K562 (cell line): ENCODE results near the gene EHBP1.

Experiments
- CBX2 ChIP-seq: fragments of 200-600 bp; sonication (generic); IDR thresholded peaks from one replicate; pipeline ENCODE4 v1.6.1; 2012; ENCODE audit warnings: mild to moderate bottlenecking, low read length, inconsistent platforms; ENCODE audit not compliant: insufficient read depth, poor library complexity, severe bottlenecking
- DPF2 ChIP-seq: fragments of 450-650 bp; IDR thresholded peaks from 2 replicates; pipeline ENCODE4 v1.6.1; 2016
- ELF1 ChIP-seq: fragments of 200-800 bp; sonication (Bioruptor generic); IDR thresholded peaks from 2 replicates; pipeline ENCODE4 v1.6.1; 2016; ENCODE audit warnings: missing genetic modification characterization, missing compliant biosample characterization
- POLR2A ChIP-seq: fragments of 450-650 bp; conservative IDR thresholded peaks from 2 replicates; pipeline ENCODE4 v1.6.1; 2016
- RNF2 ChIP-seq: sonication (generic); IDR thresholded peaks from 2 replicates; pipeline ENCODE4 v1.6.1; 2016
- XRCC4 ChIP-seq: IDR thresholded peaks from one replicate; pipeline ENCODE4 v1.6.1; 2011; ENCODE audit not compliant: insufficient read depth, insufficient read length; ENCODE audit errors: extremely low read depth
- TF ChIP-seq, protein P1 (sequence below): fragments of 250-450 bp; sonication (Bioruptor Pico); IDR thresholded peaks from 2 replicates; pipeline ENCODE4 v1.8.0; 2021; ENCODE audit warnings: mild to moderate bottlenecking, moderate library complexity

GRCh38 chr2:62691186-62691585, 14.3 kb upstream of the EHBP1 start:
- TF ChIP-seq CBX2 (no peak), POLR2A (no peak), RNF2 (no peak), ELF1 (tag) (no peak), XRCC4 (no peak), DPF2 (no peak)
- TF ChIP-seq, protein P1, sequence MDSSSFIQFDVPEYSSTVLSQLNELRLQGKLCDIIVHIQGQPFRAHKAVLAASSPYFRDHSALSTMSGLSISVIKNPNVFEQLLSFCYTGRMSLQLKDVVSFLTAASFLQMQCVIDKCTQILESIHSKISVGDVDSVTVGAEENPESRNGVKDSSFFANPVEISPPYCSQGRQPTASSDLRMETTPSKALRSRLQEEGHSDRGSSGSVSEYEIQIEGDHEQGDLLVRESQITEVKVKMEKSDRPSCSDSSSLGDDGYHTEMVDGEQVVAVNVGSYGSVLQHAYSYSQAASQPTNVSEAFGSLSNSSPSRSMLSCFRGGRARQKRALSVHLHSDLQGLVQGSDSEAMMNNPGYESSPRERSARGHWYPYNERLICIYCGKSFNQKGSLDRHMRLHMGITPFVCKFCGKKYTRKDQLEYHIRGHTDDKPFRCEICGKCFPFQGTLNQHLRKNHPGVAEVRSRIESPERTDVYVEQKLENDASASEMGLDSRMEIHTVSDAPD (CRISPR knock-in tag) = no peak
